Measurements from ENCODE around the gene FDX1.

FDX1 gene

DNA sequence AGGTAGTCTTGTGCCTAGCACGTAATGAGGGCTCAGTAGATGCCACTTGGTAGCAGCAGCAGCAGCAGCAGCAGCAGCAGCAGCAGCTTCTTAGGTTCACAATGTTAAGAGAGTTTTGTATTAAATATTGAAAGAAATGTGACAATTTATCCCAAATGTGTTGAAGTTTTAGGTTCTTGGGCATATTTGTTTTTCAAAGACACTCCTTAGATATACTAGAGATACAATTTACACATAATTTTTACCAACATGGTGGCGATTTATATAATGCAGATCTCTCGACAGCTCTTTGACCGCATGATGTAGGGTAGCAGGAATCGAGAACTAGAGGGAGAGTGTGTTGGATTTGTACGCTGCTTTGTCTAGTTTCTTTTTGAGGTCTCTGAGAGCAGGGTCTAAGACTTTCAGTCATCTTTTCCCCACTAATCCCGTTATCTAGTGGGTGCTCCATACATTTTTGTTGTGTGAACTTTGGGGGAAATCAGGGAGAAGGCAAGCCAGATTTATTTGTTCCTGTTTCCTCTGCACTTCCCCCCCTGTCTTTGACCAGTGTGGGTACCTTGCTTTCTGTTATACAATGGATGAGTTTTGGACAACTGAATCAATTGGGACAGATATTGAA is 1.4 kb downstream of the FDX1 start:
- DNase-seq (ENCODE audit: low read depth in 1 of 2, low spot score in 1 of 2), result no peak

GRCh38 chr11:110431674-110432073 is 1.9 kb downstream of the FDX1 start:
- DNase-seq (ENCODE audit: low read depth in 1 of 2, low spot score in 1 of 2), result no peak

- DNase-seq (ENCODE audit: low read depth in 1 of 2, low spot score in 1 of 2), result no peak
These were observed 3.1 kb downstream of the FDX1 start for GRCh38 chr11:110432713-110433392.

DNA sequence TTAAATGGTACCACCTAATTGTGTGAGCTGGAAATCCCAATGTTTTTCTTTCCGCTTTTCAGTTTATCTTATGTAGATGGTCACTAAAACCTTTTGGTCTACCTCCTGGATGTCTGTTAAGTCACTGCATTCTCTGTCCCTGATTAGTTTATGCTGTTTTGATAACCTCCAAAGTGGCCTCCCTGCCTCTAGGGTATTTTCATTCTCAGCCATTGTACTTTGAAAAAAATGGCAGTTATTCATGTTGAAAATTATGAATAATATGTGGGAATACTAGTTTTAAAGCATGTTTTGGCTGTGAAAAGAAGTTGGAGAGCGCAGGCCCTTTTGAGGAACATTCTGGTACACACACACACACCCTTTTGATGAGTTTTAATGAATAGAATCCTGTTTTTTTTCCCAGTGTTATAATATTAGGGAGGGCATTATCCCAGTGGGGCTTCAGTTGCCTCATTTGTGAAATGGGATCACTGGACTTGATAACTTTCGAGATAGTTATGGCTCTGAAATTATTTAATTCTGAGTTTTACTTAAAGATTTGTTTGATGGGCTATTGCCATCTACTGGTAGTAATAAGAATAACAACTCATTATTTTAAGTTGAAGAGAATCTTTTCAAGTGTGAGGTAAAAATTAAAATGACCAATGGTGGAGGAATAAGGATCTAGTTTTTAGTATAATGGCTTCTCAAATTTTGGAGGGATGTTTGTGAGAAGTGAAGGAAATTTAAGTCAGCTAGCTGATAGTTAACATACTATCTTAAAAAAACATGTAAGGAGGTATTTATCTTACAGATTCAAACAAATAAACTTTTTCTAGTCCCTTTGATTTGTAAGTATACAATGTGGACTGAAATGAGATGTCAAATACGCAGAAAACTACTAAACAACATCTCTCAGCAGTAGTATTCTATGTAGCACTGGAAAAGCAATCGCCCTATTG is 3.9 kb downstream of the FDX1 start:
- DNase-seq (ENCODE audit: low read depth in 1 of 2, low spot score in 1 of 2), result no peak

- no peak for DNase-seq (ENCODE audit: low read depth in 1 of 2, low spot score in 1 of 2)
These were observed 5.4 kb downstream of the FDX1 start for GRCh38 chr11:110434952-110435779.

- DNase-seq (ENCODE audit: low read depth in 1 of 2, low spot score in 1 of 2), result no peak
These were observed 6.3 kb downstream of the FDX1 start for GRCh38 chr11:110435780-110436717.

DNA sequence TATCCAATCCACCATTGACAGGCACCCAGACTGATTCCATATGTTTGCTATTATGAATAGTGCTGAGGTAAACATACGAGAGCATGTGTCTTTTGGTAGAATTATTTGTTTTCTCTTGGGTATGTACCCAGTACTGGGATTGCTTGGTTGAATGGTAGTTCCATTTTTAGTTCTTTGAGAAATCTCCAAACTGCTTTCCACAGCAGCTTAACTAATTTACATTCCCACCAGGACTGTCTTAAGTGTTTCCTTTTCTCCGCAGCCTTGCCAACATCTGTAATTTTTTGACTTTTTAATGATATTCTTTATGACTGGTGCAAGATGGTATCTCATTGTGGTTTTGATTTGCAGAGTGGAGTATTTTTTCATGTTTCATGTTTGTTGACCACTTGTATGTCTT is 8.3 kb downstream of the FDX1 start:
- no peak for DNase-seq (ENCODE audit: low read depth in 1 of 2, low spot score in 1 of 2)

DNA sequence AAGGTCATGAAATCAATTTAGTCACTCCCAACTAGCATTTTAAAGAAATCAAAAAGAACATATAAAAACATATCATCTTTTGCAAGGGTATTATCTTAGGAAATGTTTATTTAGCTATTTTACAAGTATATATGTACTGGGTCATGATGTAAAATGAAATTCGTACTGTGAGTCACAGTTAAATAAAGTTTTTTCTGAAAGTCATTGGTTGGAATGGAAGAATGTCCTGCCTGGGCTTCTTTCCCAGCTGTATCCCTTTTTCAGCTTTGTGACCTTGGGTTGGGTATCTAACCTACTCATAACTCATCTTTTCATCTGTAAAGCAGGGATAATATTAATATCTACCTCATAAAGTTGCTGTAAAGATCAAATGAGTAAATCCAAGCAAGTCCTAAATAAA is 15.7 kb downstream of the FDX1 start:
- no peak for DNase-seq (ENCODE audit: low read depth in 1 of 2, low spot score in 1 of 2)

GRCh38 chr11:110446061-110446460 is 16.3 kb downstream of the FDX1 start:
- no peak for DNase-seq (ENCODE audit: low read depth in 1 of 2, low spot score in 1 of 2)

DNA sequence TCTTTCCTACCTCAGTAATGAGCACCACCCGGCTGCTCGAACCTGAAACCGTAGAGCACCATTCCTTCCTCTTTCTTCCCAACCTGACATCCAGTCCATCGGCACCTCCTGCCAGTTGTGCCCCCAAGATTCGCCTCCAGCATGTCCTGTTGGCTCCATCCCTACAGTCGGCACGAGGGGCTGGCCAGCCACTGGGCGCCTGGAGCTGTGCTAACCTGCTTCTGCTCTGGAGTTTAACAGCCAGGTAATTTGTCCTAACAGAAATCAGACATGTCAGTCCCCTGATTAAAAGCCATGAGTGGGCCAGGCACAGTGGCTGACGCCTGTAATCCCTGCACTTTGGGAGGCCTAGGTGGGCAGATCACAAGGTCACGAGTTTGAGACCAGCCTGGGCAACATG is 16.8 kb downstream of the FDX1 start:
- no peak for DNase-seq (ENCODE audit: low read depth in 1 of 2, low spot score in 1 of 2)

DNA sequence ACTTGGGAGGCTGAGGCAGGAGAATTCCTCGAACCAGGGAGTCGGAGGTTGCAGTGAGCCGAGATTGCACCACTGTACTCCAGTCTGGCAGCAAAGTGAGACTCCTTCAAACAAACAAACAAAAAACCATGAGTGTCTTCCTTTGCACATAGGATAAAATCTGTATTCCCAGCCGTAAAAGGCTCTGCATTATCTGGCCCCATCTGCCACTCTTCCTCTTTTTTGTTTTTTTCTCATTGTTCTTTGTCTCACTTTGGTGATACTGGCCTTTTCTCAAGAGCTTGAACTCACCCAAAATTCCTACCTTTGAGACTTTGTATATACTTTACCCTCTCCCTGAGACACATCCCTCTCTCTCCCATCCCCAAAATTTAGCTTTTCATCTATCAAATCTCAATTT is 17.6 kb downstream of the FDX1 start:
- DNase-seq (ENCODE audit: low read depth in 1 of 2, low spot score in 1 of 2), result no peak

GRCh38 chr11:110447897-110448745 is 18.4 kb downstream of the FDX1 start:
- DNase-seq (ENCODE audit: low read depth in 1 of 2, low spot score in 1 of 2), result no peak

GRCh38 chr11:110450246-110450645 is 20.5 kb downstream of the FDX1 start:
- no peak for DNase-seq (ENCODE audit: low read depth in 1 of 2, low spot score in 1 of 2)

- DNase-seq (ENCODE audit: low read depth in 1 of 2, low spot score in 1 of 2), result no peak
These were observed 23.0 kb downstream of the FDX1 start for GRCh38 chr11:110452720-110453119.

- no peak for DNase-seq (ENCODE audit: low read depth in 1 of 2, low spot score in 1 of 2)
These were observed 24.1 kb downstream of the FDX1 start for GRCh38 chr11:110453684-110454354.

DNA sequence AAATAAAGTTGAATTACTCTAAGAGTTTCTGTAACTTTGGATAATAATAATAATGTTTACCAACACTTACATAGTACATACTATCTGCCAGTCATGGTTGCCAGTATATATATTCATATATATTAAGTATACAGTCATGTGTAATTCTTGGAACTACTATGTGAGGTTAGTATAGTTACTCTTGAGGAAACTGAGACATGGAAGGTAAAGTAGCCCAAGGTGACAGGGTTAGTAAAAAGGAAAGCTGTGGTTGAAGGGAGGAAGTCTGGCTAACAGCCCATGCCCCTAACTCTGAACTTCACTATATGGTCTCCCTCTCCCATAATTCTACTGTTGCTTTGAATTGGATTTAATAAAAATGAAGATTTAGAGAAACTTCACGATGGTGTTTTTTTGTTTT is 24.9 kb downstream of the FDX1 start:
- DNase-seq (ENCODE audit: low read depth in 1 of 2, low spot score in 1 of 2), result no peak

- no peak for DNase-seq (ENCODE audit: low read depth in 1 of 2, low spot score in 1 of 2)
These were observed 26.0 kb downstream of the FDX1 start for GRCh38 chr11:110455718-110456117.

DNA sequence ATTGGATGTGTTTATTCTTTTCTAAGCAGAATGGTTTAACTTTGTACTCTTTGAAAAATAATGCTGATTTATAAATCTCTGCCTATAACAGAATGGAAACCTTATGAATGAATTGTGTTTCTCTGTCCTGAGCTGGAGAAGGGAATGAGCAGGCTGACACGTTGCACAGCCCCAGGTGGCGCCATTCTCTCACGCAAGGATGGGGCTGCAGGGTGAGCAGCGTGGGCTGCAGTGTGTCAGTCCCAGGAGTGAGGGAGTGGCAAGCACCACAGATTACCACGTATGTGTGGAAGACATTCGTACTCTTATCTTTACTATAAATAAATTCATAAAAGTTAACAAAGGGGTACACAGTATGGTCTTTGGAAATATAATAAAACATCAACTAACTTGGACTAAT is 33.4 kb downstream of the FDX1 start:
- DNase-seq (ENCODE audit: low read depth in 1 of 2, low spot score in 1 of 2), result no peak

GRCh38 chr11:110465231-110465630 is 35.5 kb downstream of the FDX1 start:
- no peak for DNase-seq (ENCODE audit: low read depth in 1 of 2, low spot score in 1 of 2)

Data from stimulated activated CD4-positive, alpha-beta T cell treated with anti-CD3 and anti-CD28 coated beads, Interleukin-15, amount 100 ng/mL, for 1 hour (primary cell).